AG09319 (cell line): Measurements from ENCODE around the gene SOBP.

Experiments used
- DNase-seq: peaks from one replicate; pipeline ENCODE4 v3.0.0-alpha.2; 2010; ENCODE audit warnings: low read depth; ENCODE audit errors: extremely low read depth
- TF ChIP-seq, protein P1 (sequence below): IDR thresholded peaks from 2 replicates; pipeline ENCODE4 v1.5.1; 2011; ENCODE audit warnings: low read depth, mild to moderate bottlenecking, inconsistent platforms, low read length, moderate library complexity

SOBP gene

DNA sequence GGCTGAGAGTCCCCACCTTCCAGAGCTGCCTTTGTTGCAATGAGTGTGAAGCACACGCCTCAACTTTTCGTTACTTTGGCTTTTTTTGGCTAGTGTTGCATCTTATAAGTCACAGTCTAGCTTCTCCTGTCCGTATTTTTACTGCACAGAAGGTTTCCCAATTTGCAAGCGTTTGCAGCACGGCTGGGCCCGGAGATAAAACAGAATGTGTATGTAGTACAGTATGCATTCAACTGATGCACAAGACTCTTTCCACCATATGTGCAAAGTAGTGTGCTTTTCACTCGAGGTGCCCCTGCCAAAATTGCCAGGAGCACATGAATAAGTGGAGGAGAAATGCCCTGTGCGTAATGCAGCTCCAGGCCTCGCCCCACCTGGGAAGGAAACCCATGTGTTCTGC, 79.6 kb downstream of the SOBP start:
- DNase-seq: no peak
- TF ChIP-seq, protein P1, sequence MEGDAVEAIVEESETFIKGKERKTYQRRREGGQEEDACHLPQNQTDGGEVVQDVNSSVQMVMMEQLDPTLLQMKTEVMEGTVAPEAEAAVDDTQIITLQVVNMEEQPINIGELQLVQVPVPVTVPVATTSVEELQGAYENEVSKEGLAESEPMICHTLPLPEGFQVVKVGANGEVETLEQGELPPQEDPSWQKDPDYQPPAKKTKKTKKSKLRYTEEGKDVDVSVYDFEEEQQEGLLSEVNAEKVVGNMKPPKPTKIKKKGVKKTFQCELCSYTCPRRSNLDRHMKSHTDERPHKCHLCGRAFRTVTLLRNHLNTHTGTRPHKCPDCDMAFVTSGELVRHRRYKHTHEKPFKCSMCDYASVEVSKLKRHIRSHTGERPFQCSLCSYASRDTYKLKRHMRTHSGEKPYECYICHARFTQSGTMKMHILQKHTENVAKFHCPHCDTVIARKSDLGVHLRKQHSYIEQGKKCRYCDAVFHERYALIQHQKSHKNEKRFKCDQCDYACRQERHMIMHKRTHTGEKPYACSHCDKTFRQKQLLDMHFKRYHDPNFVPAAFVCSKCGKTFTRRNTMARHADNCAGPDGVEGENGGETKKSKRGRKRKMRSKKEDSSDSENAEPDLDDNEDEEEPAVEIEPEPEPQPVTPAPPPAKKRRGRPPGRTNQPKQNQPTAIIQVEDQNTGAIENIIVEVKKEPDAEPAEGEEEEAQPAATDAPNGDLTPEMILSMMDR: no peak

DNA sequence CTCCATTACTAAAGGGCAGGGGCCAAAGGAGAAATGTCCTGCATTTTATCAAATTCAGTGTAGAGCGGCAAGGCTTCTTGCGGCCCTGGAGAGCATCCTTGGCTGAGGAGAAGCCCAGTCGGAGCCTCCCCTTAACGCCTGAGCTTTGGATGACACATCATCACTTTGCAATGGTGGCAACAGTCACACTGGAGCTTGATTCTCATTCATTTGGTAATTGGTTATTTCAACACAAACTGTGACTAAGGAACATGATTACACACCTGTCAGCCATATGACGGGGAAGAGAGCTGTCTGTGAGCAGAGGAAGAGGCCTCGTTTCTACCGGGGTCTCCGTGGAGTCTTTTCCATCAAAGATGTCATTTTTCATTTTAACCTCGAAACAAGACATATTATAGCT, 81.4 kb downstream of the SOBP start:
- DNase-seq: no peak
- TF ChIP-seq, protein P1: no peak

GRCh38 chr6:107572886-107573285, 83.0 kb downstream of the SOBP start:
- no peak for DNase-seq
- TF ChIP-seq, protein P1: no peak

GRCh38 chr6:107574856-107575255, 84.9 kb downstream of the SOBP start:
- no peak for DNase-seq
- TF ChIP-seq, protein P1: no peak

DNA sequence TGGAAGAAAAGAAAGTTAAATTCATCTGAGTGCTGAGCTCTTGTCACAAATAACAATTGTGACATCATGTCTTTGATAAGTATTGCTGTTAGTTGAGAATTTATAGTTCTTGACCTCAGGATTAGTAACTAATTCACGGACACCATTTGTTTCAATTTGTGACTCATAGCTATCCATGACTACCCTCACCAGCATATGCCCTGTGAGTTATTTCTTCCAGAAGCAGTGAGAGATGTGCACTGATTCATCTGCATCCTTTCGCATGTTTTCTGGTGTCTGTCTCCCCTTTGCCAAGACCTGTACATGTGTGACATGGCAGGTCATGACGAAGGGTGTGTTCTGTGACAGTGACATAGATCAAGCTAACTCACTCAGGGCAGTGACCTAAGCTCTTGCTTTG, 86.9 kb downstream of the SOBP start:
- TF ChIP-seq, protein P1: no peak
- DNase-seq: no peak

- TF ChIP-seq, protein P1: no peak
- no peak for DNase-seq
These were observed 88.9 kb downstream of the SOBP start for GRCh38 chr6:107578642-107579341.

GRCh38 chr6:107579456-107580056, 89.6 kb downstream of the SOBP start:
- TF ChIP-seq, protein P1: no peak
- no peak for DNase-seq
